SU-DHL-6 (cell line): Measurements from ENCODE around the gene LHB.

Experiments used
- CTCF ChIP-seq: fragments of 200-600 bp; sonication (generic); IDR thresholded peaks from one replicate; pipeline ENCODE4 v1.5.1; 2017; ENCODE audit warnings: antibody characterized with exemption, mild to moderate bottlenecking, low read length, moderate library complexity; ENCODE audit not compliant: insufficient read depth, poor library complexity, severe bottlenecking
- EZH2phosphoT487 ChIP-seq: fragments of 200-600 bp; sonication (generic), shearing (Covaris generic); conservative IDR thresholded peaks from 2 replicates; pipeline ENCODE4 v1.6.1; 2018; ENCODE audit warnings: mild to moderate bottlenecking, antibody characterized with exemption, low read length, moderate library complexity, mixed read lengths

- TF ChIP-seq EZH2phosphoT487, result no peak
- TF ChIP-seq CTCF, result no peak
These were observed 24.9 kb downstream of the LHB start for GRCh38 chr19:48991873-48992580.
